ENCODE measurements around the gene GCLC. TPM values are rescaled to one million over a fixed set of nuclear protein-coding genes. Genes with fewer than 3 reads are reported as not detected.

Gene GCLC
- total RNA-seq, 1 experiment from 2014 or later: 47.1 TPM

DNA sequence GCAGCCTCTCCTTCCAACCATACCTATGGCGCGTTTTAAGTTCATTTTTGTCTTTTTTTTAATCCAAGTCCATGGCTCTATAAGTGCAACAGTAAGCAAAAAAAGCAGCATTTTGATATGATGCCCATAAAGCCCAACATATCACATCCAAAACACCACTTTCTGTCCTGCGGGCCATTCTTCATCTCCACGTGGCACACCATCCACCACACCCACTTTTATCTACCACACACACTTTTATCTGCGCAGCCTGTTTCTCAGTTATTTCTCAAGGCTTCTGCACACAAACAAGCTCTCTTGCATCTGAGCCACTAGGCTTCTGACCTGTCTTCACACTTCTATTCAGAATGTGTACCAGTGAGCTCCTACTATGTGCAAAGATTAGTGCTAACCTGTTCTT is 5.3 kb downstream of the GCLC start:
- TF ChIP-seq, protein P1, sequence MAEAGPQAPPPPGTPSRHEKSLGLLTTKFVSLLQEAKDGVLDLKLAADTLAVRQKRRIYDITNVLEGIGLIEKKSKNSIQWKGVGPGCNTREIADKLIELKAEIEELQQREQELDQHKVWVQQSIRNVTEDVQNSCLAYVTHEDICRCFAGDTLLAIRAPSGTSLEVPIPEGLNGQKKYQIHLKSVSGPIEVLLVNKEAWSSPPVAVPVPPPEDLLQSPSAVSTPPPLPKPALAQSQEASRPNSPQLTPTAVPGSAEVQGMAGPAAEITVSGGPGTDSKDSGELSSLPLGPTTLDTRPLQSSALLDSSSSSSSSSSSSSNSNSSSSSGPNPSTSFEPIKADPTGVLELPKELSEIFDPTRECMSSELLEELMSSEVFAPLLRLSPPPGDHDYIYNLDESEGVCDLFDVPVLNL (CRISPR knock-in tag; IDR thresholded peaks at IDR 0.05; ENCODE audit: borderline replicate concordance, low read depth): no peak
- no peak for TF ChIP-seq SMAD3 (CRISPR knock-in tag; IDR thresholded peaks at IDR 0.05; ENCODE audit: borderline replicate concordance)
- TF ChIP-seq FOXK1 (CRISPR knock-in tag; IDR thresholded peaks at IDR 0.05): no peak
- no peak for TF ChIP-seq HMGA2 (CRISPR knock-in tag; IDR thresholded peaks at IDR 0.05)
- no peak for TF ChIP-seq TEAD4 (CRISPR knock-in tag; IDR thresholded peaks at IDR 0.05)
- TF ChIP-seq ZNF396 (CRISPR knock-in tag; IDR thresholded peaks at IDR 0.05; ENCODE audit: borderline replicate concordance): no peak
- TF ChIP-seq, protein P2, sequence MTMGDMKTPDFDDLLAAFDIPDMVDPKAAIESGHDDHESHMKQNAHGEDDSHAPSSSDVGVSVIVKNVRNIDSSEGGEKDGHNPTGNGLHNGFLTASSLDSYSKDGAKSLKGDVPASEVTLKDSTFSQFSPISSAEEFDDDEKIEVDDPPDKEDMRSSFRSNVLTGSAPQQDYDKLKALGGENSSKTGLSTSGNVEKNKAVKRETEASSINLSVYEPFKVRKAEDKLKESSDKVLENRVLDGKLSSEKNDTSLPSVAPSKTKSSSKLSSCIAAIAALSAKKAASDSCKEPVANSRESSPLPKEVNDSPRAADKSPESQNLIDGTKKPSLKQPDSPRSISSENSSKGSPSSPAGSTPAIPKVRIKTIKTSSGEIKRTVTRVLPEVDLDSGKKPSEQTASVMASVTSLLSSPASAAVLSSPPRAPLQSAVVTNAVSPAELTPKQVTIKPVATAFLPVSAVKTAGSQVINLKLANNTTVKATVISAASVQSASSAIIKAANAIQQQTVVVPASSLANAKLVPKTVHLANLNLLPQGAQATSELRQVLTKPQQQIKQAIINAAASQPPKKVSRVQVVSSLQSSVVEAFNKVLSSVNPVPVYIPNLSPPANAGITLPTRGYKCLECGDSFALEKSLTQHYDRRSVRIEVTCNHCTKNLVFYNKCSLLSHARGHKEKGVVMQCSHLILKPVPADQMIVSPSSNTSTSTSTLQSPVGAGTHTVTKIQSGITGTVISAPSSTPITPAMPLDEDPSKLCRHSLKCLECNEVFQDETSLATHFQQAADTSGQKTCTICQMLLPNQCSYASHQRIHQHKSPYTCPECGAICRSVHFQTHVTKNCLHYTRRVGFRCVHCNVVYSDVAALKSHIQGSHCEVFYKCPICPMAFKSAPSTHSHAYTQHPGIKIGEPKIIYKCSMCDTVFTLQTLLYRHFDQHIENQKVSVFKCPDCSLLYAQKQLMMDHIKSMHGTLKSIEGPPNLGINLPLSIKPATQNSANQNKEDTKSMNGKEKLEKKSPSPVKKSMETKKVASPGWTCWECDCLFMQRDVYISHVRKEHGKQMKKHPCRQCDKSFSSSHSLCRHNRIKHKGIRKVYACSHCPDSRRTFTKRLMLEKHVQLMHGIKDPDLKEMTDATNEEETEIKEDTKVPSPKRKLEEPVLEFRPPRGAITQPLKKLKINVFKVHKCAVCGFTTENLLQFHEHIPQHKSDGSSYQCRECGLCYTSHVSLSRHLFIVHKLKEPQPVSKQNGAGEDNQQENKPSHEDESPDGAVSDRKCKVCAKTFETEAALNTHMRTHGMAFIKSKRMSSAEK (CRISPR knock-in tag; IDR thresholded peaks at IDR 0.05; ENCODE audit: borderline replicate concordance): no peak
- no peak for TF ChIP-seq MYBL2 (CRISPR knock-in tag; IDR thresholded peaks at IDR 0.05)
- no peak for TF ChIP-seq EMX1 (CRISPR knock-in tag; IDR thresholded peaks at IDR 0.05)
- DNase-seq (ENCODE audit: low spot score): no peak
- Mint-ChIP-seq H3K4me1 (peaks cover 64% of the 10 kb centered on the region), H3K27ac (0 out of 2 replicates have a peak overlapping the region, but pooled peaks have one; percentile 16), H3K4me3 (no peak overlapping the region), H3K9me3 (peaks cover 3% of the 10 kb centered on the region; the same call in 1 of the 2 replicates), H3K36me3 (peaks cover 10% of the 10 kb centered on the region), H3K27me3 (ENCODE audit: low read depth) (no peaks in the 10 kb centered on the region)
- ATAC-seq: no peak
- CTCF ChIA-PET: interaction anchor here (2.9 kb wide), 1 partner anchor 47 kb away, joined by 7 read pairs; no protein-coding TSS in a partner anchor
- POLR2A ChIA-PET: no interaction called here

DNA sequence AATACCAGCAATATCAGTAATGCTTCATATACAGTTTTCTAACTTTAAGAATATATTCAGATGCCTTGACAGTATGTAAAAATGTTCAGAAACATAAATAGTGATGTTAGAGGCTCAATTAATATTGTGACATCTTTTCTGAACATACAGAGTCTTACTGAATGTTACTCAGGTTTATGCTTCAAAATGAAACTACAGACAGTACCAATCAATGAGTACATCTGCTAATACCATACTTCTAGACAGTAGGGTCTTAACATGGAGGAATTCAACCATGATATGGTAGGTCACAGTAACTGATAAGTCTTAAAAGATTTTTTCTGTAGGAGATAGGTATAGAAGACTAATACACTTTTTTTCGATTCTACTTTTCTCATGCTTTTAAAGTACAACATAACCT is 8.3 kb downstream of the GCLC start:
- peaks cover 3% of the 10 kb centered on the region; the same call in 1 of the 2 replicates for H3K9me3 Mint-ChIP-seq
- no peak for DNase-seq (ENCODE audit: low spot score)
- peaks cover 68% of the 10 kb centered on the region for H3K4me1 Mint-ChIP-seq
- H3K4me3 Mint-ChIP-seq: no peak overlapping the region
- peaks cover 10% of the 10 kb centered on the region for H3K36me3 Mint-ChIP-seq
- no peak for ATAC-seq
- ChIA-PET POLR2A (no interaction called here), CTCF (interaction anchor here (1.8 kb wide), 1 partner anchor 43 kb away, joined by 6 read pairs; no protein-coding TSS in a partner anchor)
- H3K27me3 Mint-ChIP-seq (ENCODE audit: low read depth): no peaks in the 10 kb centered on the region
- no peak overlapping the region for H3K27ac Mint-ChIP-seq
- TF ChIP-seq, protein P3, sequence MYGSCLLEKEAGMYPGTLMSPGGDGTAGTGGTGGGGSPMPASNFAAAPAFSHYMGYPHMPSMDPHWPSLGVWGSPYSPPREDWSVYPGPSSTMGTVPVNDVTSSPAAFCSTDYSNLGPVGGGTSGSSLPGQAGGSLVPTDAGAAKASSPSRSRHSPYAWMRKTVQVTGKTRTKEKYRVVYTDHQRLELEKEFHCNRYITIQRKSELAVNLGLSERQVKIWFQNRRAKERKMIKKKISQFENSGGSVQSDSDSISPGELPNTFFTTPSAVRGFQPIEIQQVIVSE (CRISPR knock-in tag; IDR thresholded peaks at IDR 0.05; ENCODE audit: borderline replicate concordance): no peak
- no peak for TF ChIP-seq ATF1 (CRISPR knock-in tag; IDR thresholded peaks at IDR 0.05)
- TF ChIP-seq FOXP1 (CRISPR knock-in tag; IDR thresholded peaks at IDR 0.05; ENCODE audit: borderline replicate concordance): no peak
- no peak for TF ChIP-seq ZNF396 (CRISPR knock-in tag; IDR thresholded peaks at IDR 0.05; ENCODE audit: borderline replicate concordance)
- TF ChIP-seq, protein P4, sequence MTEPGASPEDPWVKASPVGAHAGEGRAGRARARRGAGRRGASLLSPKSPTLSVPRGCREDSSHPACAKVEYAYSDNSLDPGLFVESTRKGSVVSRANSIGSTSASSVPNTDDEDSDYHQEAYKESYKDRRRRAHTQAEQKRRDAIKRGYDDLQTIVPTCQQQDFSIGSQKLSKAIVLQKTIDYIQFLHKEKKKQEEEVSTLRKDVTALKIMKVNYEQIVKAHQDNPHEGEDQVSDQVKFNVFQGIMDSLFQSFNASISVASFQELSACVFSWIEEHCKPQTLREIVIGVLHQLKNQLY (CRISPR knock-in tag; IDR thresholded peaks at IDR 0.05): no peak
- TF ChIP-seq SP1 (CRISPR knock-in tag; conservative IDR thresholded peaks at IDR 0.05): no peak
- no peak for TF ChIP-seq MYBL2 (CRISPR knock-in tag; IDR thresholded peaks at IDR 0.05)
- TF ChIP-seq EMX1 (CRISPR knock-in tag; IDR thresholded peaks at IDR 0.05): no peak
- no peak for TF ChIP-seq SOX15 (CRISPR knock-in tag; IDR thresholded peaks at IDR 0.05)
- TF ChIP-seq TEAD4 (CRISPR knock-in tag; IDR thresholded peaks at IDR 0.05): no peak
- no peak for TF ChIP-seq ZNF232 (CRISPR knock-in tag; IDR thresholded peaks at IDR 0.05)
- TF ChIP-seq, protein P5, sequence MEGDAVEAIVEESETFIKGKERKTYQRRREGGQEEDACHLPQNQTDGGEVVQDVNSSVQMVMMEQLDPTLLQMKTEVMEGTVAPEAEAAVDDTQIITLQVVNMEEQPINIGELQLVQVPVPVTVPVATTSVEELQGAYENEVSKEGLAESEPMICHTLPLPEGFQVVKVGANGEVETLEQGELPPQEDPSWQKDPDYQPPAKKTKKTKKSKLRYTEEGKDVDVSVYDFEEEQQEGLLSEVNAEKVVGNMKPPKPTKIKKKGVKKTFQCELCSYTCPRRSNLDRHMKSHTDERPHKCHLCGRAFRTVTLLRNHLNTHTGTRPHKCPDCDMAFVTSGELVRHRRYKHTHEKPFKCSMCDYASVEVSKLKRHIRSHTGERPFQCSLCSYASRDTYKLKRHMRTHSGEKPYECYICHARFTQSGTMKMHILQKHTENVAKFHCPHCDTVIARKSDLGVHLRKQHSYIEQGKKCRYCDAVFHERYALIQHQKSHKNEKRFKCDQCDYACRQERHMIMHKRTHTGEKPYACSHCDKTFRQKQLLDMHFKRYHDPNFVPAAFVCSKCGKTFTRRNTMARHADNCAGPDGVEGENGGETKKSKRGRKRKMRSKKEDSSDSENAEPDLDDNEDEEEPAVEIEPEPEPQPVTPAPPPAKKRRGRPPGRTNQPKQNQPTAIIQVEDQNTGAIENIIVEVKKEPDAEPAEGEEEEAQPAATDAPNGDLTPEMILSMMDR (IDR thresholded peaks at IDR 0.05): no peak
- TF ChIP-seq, protein P6, sequence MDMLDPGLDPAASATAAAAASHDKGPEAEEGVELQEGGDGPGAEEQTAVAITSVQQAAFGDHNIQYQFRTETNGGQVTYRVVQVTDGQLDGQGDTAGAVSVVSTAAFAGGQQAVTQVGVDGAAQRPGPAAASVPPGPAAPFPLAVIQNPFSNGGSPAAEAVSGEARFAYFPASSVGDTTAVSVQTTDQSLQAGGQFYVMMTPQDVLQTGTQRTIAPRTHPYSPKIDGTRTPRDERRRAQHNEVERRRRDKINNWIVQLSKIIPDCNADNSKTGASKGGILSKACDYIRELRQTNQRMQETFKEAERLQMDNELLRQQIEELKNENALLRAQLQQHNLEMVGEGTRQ (CRISPR knock-in tag; IDR thresholded peaks at IDR 0.05): no peak
- TF ChIP-seq, protein P7, sequence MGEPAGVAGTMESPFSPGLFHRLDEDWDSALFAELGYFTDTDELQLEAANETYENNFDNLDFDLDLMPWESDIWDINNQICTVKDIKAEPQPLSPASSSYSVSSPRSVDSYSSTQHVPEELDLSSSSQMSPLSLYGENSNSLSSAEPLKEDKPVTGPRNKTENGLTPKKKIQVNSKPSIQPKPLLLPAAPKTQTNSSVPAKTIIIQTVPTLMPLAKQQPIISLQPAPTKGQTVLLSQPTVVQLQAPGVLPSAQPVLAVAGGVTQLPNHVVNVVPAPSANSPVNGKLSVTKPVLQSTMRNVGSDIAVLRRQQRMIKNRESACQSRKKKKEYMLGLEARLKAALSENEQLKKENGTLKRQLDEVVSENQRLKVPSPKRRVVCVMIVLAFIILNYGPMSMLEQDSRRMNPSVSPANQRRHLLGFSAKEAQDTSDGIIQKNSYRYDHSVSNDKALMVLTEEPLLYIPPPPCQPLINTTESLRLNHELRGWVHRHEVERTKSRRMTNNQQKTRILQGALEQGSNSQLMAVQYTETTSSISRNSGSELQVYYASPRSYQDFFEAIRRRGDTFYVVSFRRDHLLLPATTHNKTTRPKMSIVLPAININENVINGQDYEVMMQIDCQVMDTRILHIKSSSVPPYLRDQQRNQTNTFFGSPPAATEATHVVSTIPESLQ (CRISPR knock-in tag; IDR thresholded peaks at IDR 0.05): no peak
- TF ChIP-seq SMAD4 (CRISPR knock-in tag; IDR thresholded peaks at IDR 0.05): no peak
- no peak for TF ChIP-seq ZNF416 (CRISPR knock-in tag; IDR thresholded peaks at IDR 0.05)
- TF ChIP-seq HMGA2 (CRISPR knock-in tag; IDR thresholded peaks at IDR 0.05): no peak

Data from WTC11 (cell line).